ENCODE results near the gene MACROD2. TPM values are rescaled to one million over a fixed set of nuclear protein-coding genes. Genes with fewer than 3 reads are reported as not detected.

MACROD2 gene
- total and polyA plus RNA-seq, 2 of the 4 experiments (the other 2 are of a cell fraction): not detected

- Histone ChIP-seq H3K9me3 (ENCODE audit: control insufficient read depth, insufficient read depth, low read length) (peaks cover 6% of the 10 kb centered on the region; the same call in 1 of the 2 replicates), H2AK9ac (replicated peaks; ENCODE audit: low read depth, low read length, poor library complexity) (no peak overlapping the region), H4K5ac (ENCODE audit: low read depth, low read length) (no peak overlapping the region), H3K18ac (ENCODE audit: low read depth, low read length) (no peak overlapping the region), H2BK120ac (ENCODE audit: low read depth, low read length) (no peak overlapping the region), H3K56ac (ENCODE audit: extremely low read depth, insufficient read depth, low read length) (no peak overlapping the region), H3K4ac (ENCODE audit: low read depth, low read length) (no peak overlapping the region), H4K91ac (ENCODE audit: insufficient read depth, low read depth, low read length) (no peak overlapping the region), H2BK20ac (ENCODE audit: low read depth, low read length) (no peak overlapping the region), H3K14ac (replicated peaks; ENCODE audit: low read depth, low read length) (no peak overlapping the region), H2AFZ (replicated peaks; ENCODE audit: low read length, poor library complexity) (no peak overlapping the region), H2BK15ac (ENCODE audit: low read depth, low read length) (no peak overlapping the region), H3K9ac (ENCODE audit: low read depth, low read length) (no peak overlapping the region), H3K27ac (ENCODE audit: insufficient read depth, low read length) (no peak overlapping the region), H4K8ac (ENCODE audit: low read depth in 2 of 2, low read length in 2 of 2) (no peak overlapping the region), H3K23ac (ENCODE audit: low read depth, low read length) (no peak overlapping the region), H2BK5ac (ENCODE audit: low read depth, low read length, poor library complexity, severe bottlenecking) (no peak overlapping the region), H3K36me3 (ENCODE audit: control insufficient read depth, insufficient read depth, low read length) (no peaks in the 10 kb centered on the region), H2AK5ac (ENCODE audit: low read depth, low read length) (no peak overlapping the region), H3K27me3 (ENCODE audit: control insufficient read depth, insufficient read depth, low read length) (no peaks in the 10 kb centered on the region), H3K4me1 (ENCODE audit: control insufficient read depth, insufficient read depth, low read length) (no peaks in the 10 kb centered on the region), H4K20me1 (ENCODE audit: insufficient read depth, low read length) (no peaks in the 10 kb centered on the region), H3K4me3 (ENCODE audit: insufficient read depth, low read depth, low read length) (no peak overlapping the region), H3K9me1 (ENCODE audit: insufficient read depth, low read length) (no peaks in the 10 kb centered on the region), H3K4me2 (ENCODE audit: low read depth, low read length) (no peak overlapping the region), H3K79me1 (ENCODE audit: low read depth in 1 of 2, low read length in 2 of 2) (no peaks in the 10 kb centered on the region)
- no TSS peak for BruUV-seq (replicated peaks)
- DNase-seq: no peak
- WGBS, 2 experiments (ENCODE audit: extremely low coverage in 2 of 2, insufficient read length in 1 of 2): no CpG with 5 or more reads among the region's 1 CpG
- ATAC-seq (ENCODE audit: low read depth): no peak
- CTCF ChIA-PET: no interaction called here
- intact Hi-C loops (cut with micrococcal nuclease): no loop called here
- in situ Hi-C loops (cut with MboI; ENCODE audit: low sequenced_read_pairs): no loop called here
- dilution Hi-C loops (cut with HindIII; ENCODE audit: low sequenced_read_pairs, unreplicated experiment): no loop called here
- TF ChIP-seq POLR2A (IDR thresholded peaks at IDR 0.05; ENCODE audit: low read depth, low read length): no peak
- no peak for TF ChIP-seq USF2 (IDR thresholded peaks at IDR 0.05; ENCODE audit: low read depth, low read length)
- no peak for TF ChIP-seq CHD1 (IDR thresholded peaks at IDR 0.05; ENCODE audit: low read depth, low read length)
- TF ChIP-seq FOS (IDR thresholded peaks at IDR 0.05; ENCODE audit: low read depth, low read length): no peak
- no peak for TF ChIP-seq NFE2L2 (IDR thresholded peaks at IDR 0.05; ENCODE audit: low read depth, low read length)
- TF ChIP-seq CTCF (conservative IDR thresholded peaks at IDR 0.05; ENCODE audit: low read depth, low read length): no peak
- no peak for TF ChIP-seq RCOR1 (IDR thresholded peaks at IDR 0.05; ENCODE audit: insufficient replicate concordance, low read length)
- POLR2A ChIA-PET (ENCODE audit: unreplicated experiment): no interaction called here
Measured at GRCh38 chr20:14883324-14883723, 888.0 kb downstream of the MACROD2 start.

Measured in IMR-90 (cell line).